GM03348 (cell line): ENCODE measurements around the gene TLE2.
A peak's percentile ranks its signal among the peaks of the same experiment; 100 is the strongest.
"Not testable (repeated sequence)": the region's sequence is repeated elsewhere in the genome, so short reads cannot be mapped to it uniquely, and the experiment has no call there.

ENCODE experiments used
- DNase-seq: peaks from one replicate; pipeline ENCODE4 v3.0.0; 2012; ENCODE audit warnings: low spot score

The TLE2 gene

GRCh38 chr19:3055741-3056416, 26.8 kb upstream of the TLE2 start:
- DNase-seq, result no peak

- no peak for DNase-seq
Measured at GRCh38 chr19:3054972-3055740, 26.1 kb upstream of the TLE2 start.

GRCh38 chr19:3054265-3054971, 25.3 kb upstream of the TLE2 start:
- DNase-seq, result no peak

- DNase-seq, result no peak
Measured at GRCh38 chr19:3053780-3054179, 24.7 kb upstream of the TLE2 start.

GRCh38 chr19:3053218-3053621, 24.1 kb upstream of the TLE2 start:
- DNase-seq, result no peak

- not testable (repeated sequence) for DNase-seq
Measured at GRCh38 chr19:3050016-3050415, 20.9 kb upstream of the TLE2 start.

- no peak for DNase-seq
Measured at GRCh38 chr19:3049089-3049488, 20.0 kb upstream of the TLE2 start.

GRCh38 chr19:3048190-3048533, 19.1 kb upstream of the TLE2 start:
- no peak for DNase-seq

- DNase-seq, result peak; percentile 81
Measured at GRCh38 chr19:3047496-3048189, 18.6 kb upstream of the TLE2 start.

GRCh38 chr19:3046698-3047495, 17.8 kb upstream of the TLE2 start:
- DNase-seq, result no peak

GRCh38 chr19:3045885-3046697, 17.0 kb upstream of the TLE2 start:
- no peak for DNase-seq

- DNase-seq, result no peak
Measured at GRCh38 chr19:3045191-3045590, 16.1 kb upstream of the TLE2 start.

- no peak for DNase-seq
Measured at GRCh38 chr19:3042621-3043267, 13.7 kb upstream of the TLE2 start.

GRCh38 chr19:3041761-3042620, 12.9 kb upstream of the TLE2 start:
- DNase-seq, result no peak

- no peak for DNase-seq
Measured at GRCh38 chr19:3041327-3041726, 12.2 kb upstream of the TLE2 start.

- no peak for DNase-seq
Measured at GRCh38 chr19:3039641-3040077, 10.6 kb upstream of the TLE2 start.

- DNase-seq, result no peak
Measured at GRCh38 chr19:3039125-3039524, 10.0 kb upstream of the TLE2 start.

- no peak for DNase-seq
Measured at GRCh38 chr19:3038214-3038613, 9.1 kb upstream of the TLE2 start.

GRCh38 chr19:3036977-3037544, 8.0 kb upstream of the TLE2 start:
- DNase-seq, result not testable (repeated sequence)
